ENCODE data around the gene CUX1. TPM values are rescaled to one million over a fixed set of nuclear protein-coding genes. Genes with fewer than 3 reads are reported as not detected.

Gene CUX1
- total RNA-seq, 2 experiments from 2014 or later, result 35.6 to 38.0 TPM

DNA sequence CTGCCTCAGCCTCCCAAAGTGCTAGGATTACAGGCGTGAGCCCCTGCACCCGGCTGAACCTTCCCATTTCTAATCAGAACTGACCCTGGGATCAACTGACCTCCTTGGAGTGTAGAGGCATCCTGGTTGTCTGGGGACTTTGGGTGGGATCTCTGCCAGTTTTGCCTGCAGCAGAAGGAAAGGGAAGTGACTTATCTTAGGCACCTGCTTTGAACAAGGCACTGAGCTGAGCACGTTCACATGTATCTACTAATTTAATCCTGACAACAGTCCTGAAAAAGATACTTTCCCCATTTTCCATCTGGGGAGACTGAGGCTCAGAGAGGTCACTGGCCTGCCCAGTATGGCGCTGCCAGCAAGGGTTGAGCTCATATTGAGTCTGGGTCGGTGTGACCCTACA, 153.4 kb downstream of the CUX1 start:
- no peaks in the 10 kb centered on the region for H3K4me1 ChIP-seq (ENCODE audit: insufficient read depth, low read length)
- no peak overlapping the region for H3K4me3 Mint-ChIP-seq

DNA sequence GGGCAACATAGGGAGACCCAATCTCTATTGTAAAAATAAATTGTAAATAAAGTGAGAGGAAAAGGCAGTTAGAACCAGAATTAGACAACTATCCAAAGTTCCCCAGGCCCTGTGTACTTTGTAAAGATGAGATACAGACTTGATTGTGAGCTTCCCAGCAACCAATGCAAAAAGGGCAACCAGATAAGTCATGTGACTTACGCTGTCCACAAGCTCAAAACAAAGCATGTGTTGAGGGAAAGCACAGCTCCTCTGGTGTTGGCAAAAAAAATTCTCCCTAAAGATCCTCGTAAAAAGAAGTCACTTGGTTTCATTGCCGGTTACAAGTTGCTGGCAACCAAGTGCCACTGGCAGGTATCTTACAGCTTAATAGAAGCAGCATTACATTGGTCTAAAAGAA, 154.0 kb downstream of the CUX1 start:
- Histone ChIP-seq H3K4me3 (ENCODE audit: low read length) (no peak overlapping the region), H3K36me3 (ENCODE audit: insufficient read depth, low read length) (no peaks in the 10 kb centered on the region), H3K4me1 (ENCODE audit: insufficient read depth, low read length) (no peaks in the 10 kb centered on the region), H3K27ac (ENCODE audit: low read depth in 1 of 2, low read length in 2 of 2) (no peak overlapping the region), H3K27me3 (ENCODE audit: control insufficient read depth in 1 of 2, insufficient read depth in 2 of 2, low read length in 2 of 2) (no peaks in the 10 kb centered on the region), H3K9me3 (ENCODE audit: control insufficient read depth in 1 of 2, insufficient read depth in 1 of 2, low read length in 2 of 2) (peaks cover 0 to 12% of the 10 kb centered on the region in 2 experiments)
- TF ChIP-seq, protein P1, sequence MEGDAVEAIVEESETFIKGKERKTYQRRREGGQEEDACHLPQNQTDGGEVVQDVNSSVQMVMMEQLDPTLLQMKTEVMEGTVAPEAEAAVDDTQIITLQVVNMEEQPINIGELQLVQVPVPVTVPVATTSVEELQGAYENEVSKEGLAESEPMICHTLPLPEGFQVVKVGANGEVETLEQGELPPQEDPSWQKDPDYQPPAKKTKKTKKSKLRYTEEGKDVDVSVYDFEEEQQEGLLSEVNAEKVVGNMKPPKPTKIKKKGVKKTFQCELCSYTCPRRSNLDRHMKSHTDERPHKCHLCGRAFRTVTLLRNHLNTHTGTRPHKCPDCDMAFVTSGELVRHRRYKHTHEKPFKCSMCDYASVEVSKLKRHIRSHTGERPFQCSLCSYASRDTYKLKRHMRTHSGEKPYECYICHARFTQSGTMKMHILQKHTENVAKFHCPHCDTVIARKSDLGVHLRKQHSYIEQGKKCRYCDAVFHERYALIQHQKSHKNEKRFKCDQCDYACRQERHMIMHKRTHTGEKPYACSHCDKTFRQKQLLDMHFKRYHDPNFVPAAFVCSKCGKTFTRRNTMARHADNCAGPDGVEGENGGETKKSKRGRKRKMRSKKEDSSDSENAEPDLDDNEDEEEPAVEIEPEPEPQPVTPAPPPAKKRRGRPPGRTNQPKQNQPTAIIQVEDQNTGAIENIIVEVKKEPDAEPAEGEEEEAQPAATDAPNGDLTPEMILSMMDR (IDR thresholded peaks at IDR 0.05), result no peak
- no peaks in the 10 kb centered on the region for H3K36me3 Mint-ChIP-seq (ENCODE audit: low read depth)
- ChIA-PET POLR2A (no interaction called here), CTCF (no interaction called here)
- H3K27me3 Mint-ChIP-seq, result no peaks in the 10 kb centered on the region
- ATAC-seq (ENCODE audit: poor library complexity) (no peak), DNase-seq (no peak)
- peaks cover 3% of the 10 kb centered on the region for H3K4me1 Mint-ChIP-seq (ENCODE audit: low read depth)
- intact Hi-C loops (cut with DNase I, micrococcal nuclease), result no loop called here
- H3K27ac Mint-ChIP-seq, result no peak overlapping the region
- no peak overlapping the region for H3K4me3 Mint-ChIP-seq
- no peaks in the 10 kb centered on the region for H3K9me3 Mint-ChIP-seq

More for the DNA sequence above, 153.4 kb downstream of the CUX1 start:
- Mint-ChIP-seq H3K27me3 (no peaks in the 10 kb centered on the region), H3K4me1 (ENCODE audit: low read depth) (peaks cover 3% of the 10 kb centered on the region), H3K36me3 (ENCODE audit: low read depth) (no peaks in the 10 kb centered on the region), H3K9me3 (no peaks in the 10 kb centered on the region), H3K27ac (no peak overlapping the region)
- H3K27me3 ChIP-seq (ENCODE audit: control insufficient read depth in 1 of 2, insufficient read depth in 2 of 2, low read length in 2 of 2), result no peaks in the 10 kb centered on the region
- TF ChIP-seq, protein P1 (IDR thresholded peaks at IDR 0.05), result no peak
- no peak overlapping the region for H3K4me3 ChIP-seq (ENCODE audit: low read length)
- no peak for DNase-seq
- ChIA-PET POLR2A (no interaction called here), CTCF (no interaction called here)
- peaks cover 0 to 12% of the 10 kb centered on the region in 2 experiments for H3K9me3 ChIP-seq (ENCODE audit: control insufficient read depth in 1 of 2, insufficient read depth in 1 of 2, low read length in 2 of 2)
- no peak overlapping the region for H3K27ac ChIP-seq (ENCODE audit: low read depth in 1 of 2, low read length in 2 of 2)
- intact Hi-C loops (cut with DNase I, micrococcal nuclease), result no loop called here
- ATAC-seq (ENCODE audit: poor library complexity), result no peak
- no peaks in the 10 kb centered on the region for H3K36me3 ChIP-seq (ENCODE audit: insufficient read depth, low read length)

GRCh38 chr7:101972627-101973026, 155.2 kb downstream of the CUX1 start:
- Mint-ChIP-seq H3K36me3 (ENCODE audit: low read depth) (no peaks in the 10 kb centered on the region), H3K4me3 (no peak overlapping the region), H3K27ac (no peak overlapping the region), H3K27me3 (no peaks in the 10 kb centered on the region), H3K4me1 (ENCODE audit: low read depth) (peaks cover 3% of the 10 kb centered on the region), H3K9me3 (no peaks in the 10 kb centered on the region)
- intact Hi-C loops (cut with DNase I, micrococcal nuclease), result no loop called here
- ChIA-PET CTCF (no interaction called here), POLR2A (no interaction called here)
- H3K4me3 ChIP-seq (ENCODE audit: low read length), result no peak overlapping the region
- ATAC-seq (ENCODE audit: poor library complexity), result no peak
- no peaks in the 10 kb centered on the region for H3K27me3 ChIP-seq (ENCODE audit: control insufficient read depth in 1 of 2, insufficient read depth in 2 of 2, low read length in 2 of 2)
- peaks cover 0 to 12% of the 10 kb centered on the region in 2 experiments for H3K9me3 ChIP-seq (ENCODE audit: control insufficient read depth in 1 of 2, insufficient read depth in 1 of 2, low read length in 2 of 2)
- H3K36me3 ChIP-seq (ENCODE audit: insufficient read depth, low read length), result no peaks in the 10 kb centered on the region
- DNase-seq, result no peak
- no peaks in the 10 kb centered on the region for H3K4me1 ChIP-seq (ENCODE audit: insufficient read depth, low read length)
- no peak overlapping the region for H3K27ac ChIP-seq (ENCODE audit: low read depth in 1 of 2, low read length in 2 of 2)
- TF ChIP-seq, protein P1 (IDR thresholded peaks at IDR 0.05), result no peak
